ENCODE measurements around the gene CCL27. TPM values are rescaled to one million over a fixed set of nuclear protein-coding genes. Genes with fewer than 3 reads are reported as not detected.

The CCL27 gene
- polyA plus RNA-seq, 2 of the 4 experiments (the other 2 are of a cell fraction), result 0.22 to 0.27 TPM

- Histone ChIP-seq H3K9me3 (no peaks in the 10 kb centered on the region), H3K27ac (0 out of 6 replicates have a peak overlapping the region, but pooled peaks of 1 of the 2 experiments have one; percentile 32), H3K4me1 (peaks cover 17% of the 10 kb centered on the region), H3K4me3 (no peak overlapping the region), H3K4me2 (peak overlapping the region; percentile 76; the same call in 1 of the 3 replicates)
- ChIA-PET POLR2A (interaction anchor here (2.1 kb wide), 1 partner anchor 16 kb away, joined by 8 read pairs; the partner anchor contains the start of gene SIGMAR1), CTCF (interaction anchor here (1.0 to 22.6 kb wide), 3 partner anchors 8 to 16 kb away, joined by 3 to 288 read pairs (median 107); partner anchors contain the start of genes CCL27 and SIGMAR1)
- FAIRE-seq (no peak), ATAC-seq (no peak), DNase-seq (ENCODE audit: low read depth in 1 of 2, low spot score in 1 of 2) (no peak)
- 90% methylated on average over 9 of the region's 11 CpGs for WGBS (ENCODE audit: missing lambda C conversion rate)
- no peak for TF ChIP-seq SMC3 (IDR thresholded peaks at IDR 0.05)
- no peak for TF ChIP-seq HOXA7 (CRISPR knock-in tag; IDR thresholded peaks at IDR 0.05)
- TF ChIP-seq ESRRA (IDR thresholded peaks at IDR 0.05; ENCODE audit: borderline replicate concordance, low read length), result no peak
- TF ChIP-seq ZFP36 (IDR thresholded peaks at IDR 0.05; ENCODE audit: borderline replicate concordance, partially characterized antibody), result no peak
- TF ChIP-seq ZNF302 (CRISPR knock-in tag; IDR thresholded peaks at IDR 0.05), result no peak
- no peak for TF ChIP-seq TFCP2L1 (CRISPR knock-in tag; IDR thresholded peaks at IDR 0.05)
- no peak for TF ChIP-seq BHLHE40 (IDR thresholded peaks at IDR 0.05; ENCODE audit: low read depth, low read length)
- TF ChIP-seq CBX2 (IDR thresholded peaks at IDR 0.05; ENCODE audit: borderline replicate concordance, low read depth), result no peak
- no peak for TF ChIP-seq NR3C1 (IDR thresholded peaks at IDR 0.05)
- no peak for TF ChIP-seq RFX5 (IDR thresholded peaks at IDR 0.05)
- no peak for TF ChIP-seq KDM1A (IDR thresholded peaks at IDR 0.05; ENCODE audit: low read depth)
- TF ChIP-seq RCOR1 (IDR thresholded peaks at IDR 0.05; ENCODE audit: low read depth, low read length), result no peak
- TF ChIP-seq CBX8 (IDR thresholded peaks at IDR 0.05), result no peak
- TF ChIP-seq RARB (CRISPR knock-in tag; IDR thresholded peaks at IDR 0.05), result no peak
- TF ChIP-seq REST (IDR thresholded peaks at IDR 0.05), result no peak
Measured at GRCh38 chr9:34653151-34654072, 9.0 kb downstream of the CCL27 start.

- CTCF ChIA-PET, result interaction anchor here (1.1 to 22.6 kb wide), 4 partner anchors 9 to 23 kb away, joined by 3 to 288 read pairs (median 56); partner anchors contain the start of genes CCL27 and SIGMAR1
- peak overlapping the region; percentile 37 for H3K4me3 ChIP-seq
Measured at GRCh38 chr9:34652602-34653000, 9.9 kb downstream of the CCL27 start.

More at GRCh38 chr9:34652602-34653000, 9.9 kb downstream of the CCL27 start:
- TF ChIP-seq PHF8 (IDR thresholded peaks at IDR 0.05; ENCODE audit: borderline replicate concordance, low read depth), result no peak
- TF ChIP-seq KDM5A (IDR thresholded peaks at IDR 0.05), result no peak
- TF ChIP-seq BCL3 (IDR thresholded peaks at IDR 0.05), result no peak
- no peak for TF ChIP-seq CHD2 (IDR thresholded peaks at IDR 0.05; ENCODE audit: low read length, partially characterized antibody)
- TF ChIP-seq EHF (CRISPR knock-in tag; IDR thresholded peaks at IDR 0.05), result no peak
- no peak for TF ChIP-seq RCOR1 (IDR thresholded peaks at IDR 0.05; ENCODE audit: low read depth, low read length)
- TF ChIP-seq CHD4 (IDR thresholded peaks at IDR 0.05; ENCODE audit: borderline replicate concordance), result no peak
- TF ChIP-seq ZC3H11A (IDR thresholded peaks at IDR 0.05), result no peak
- ATAC-seq, result peak in 1 of 2 experiments; percentile 4; a peak in 2 of 6 replicates
- no peaks in the 10 kb centered on the region for H3K9me3 ChIP-seq
- no peak for DNase-seq (ENCODE audit: low read depth in 1 of 2, low spot score in 1 of 2)
- H3K4me1 ChIP-seq, result peaks cover 22% of the 10 kb centered on the region
- POLR2A ChIA-PET, result interaction anchor here (1.8 to 2.1 kb wide), 2 partner anchors 12 to 15 kb away, joined by 6 to 8 read pairs; partner anchors contain the start of gene SIGMAR1
- 60% methylated on average over 5 of the region's 5 CpGs for WGBS (ENCODE audit: missing lambda C conversion rate)
- FAIRE-seq, result no peak
- H3K27ac ChIP-seq, result peak overlapping the region; percentile 77 to 89
- peak overlapping the region; percentile 76 for H3K4me2 ChIP-seq
